Mammary epithelial cell (primary cell): ENCODE data around the gene ZBTB9.

ENCODE experiments used
- CTCF ChIP-seq, 2 donors: IDR thresholded peaks in 1 of 2; conservative IDR thresholded peaks in 1 of 2; 2 replicates each; pipeline ENCODE4 v1.5.1; 2011 to 2012; ENCODE audit warnings: inconsistent platforms in 2 of 2, low read length in 2 of 2, mild to moderate bottlenecking in 2 of 2, control low read depth in 1 of 2, low read depth in 1 of 2; ENCODE audit not compliant: insufficient read depth in 1 of 2; ENCODE audit errors: extremely low read depth in 1 of 2
- EZH2 ChIP-seq: IDR thresholded peaks from 2 replicates; pipeline ENCODE4 v1.6.1; 2012; ENCODE audit warnings: low read length, inconsistent platforms, borderline replicate concordance

GRCh38 chr6:33445119-33445603 is 9.2 kb upstream of the ZBTB9 start:
- TF ChIP-seq CTCF (conservative IDR thresholded peaks at IDR 0.05 in 1 of 2, IDR thresholded peaks at IDR 0.05 in 1 of 2; ENCODE audit: extremely low read depth in 1 of 2, insufficient read depth in 1 of 2, low read depth in 1 of 2, low read length in 2 of 2), result no peak
- TF ChIP-seq EZH2, result no peak
